Kasumi-1 (cell line): Measurements from ENCODE around the gene EPS8L3.
"Not testable (repeated sequence)": the region's sequence is repeated elsewhere in the genome, so short reads cannot be mapped to it uniquely, and the experiment has no call there.

Experiments used
- DNase-seq, 2 experiments: peaks; one replicate each; lab custom pipeline; 2025; lab: John Stamatoyannopoulos, UW

Gene EPS8L3

GRCh38 chr1:109764561-109765482 lies 1.1 kb upstream of the EPS8L3 start:
- DNase-seq, result no peak

DNA sequence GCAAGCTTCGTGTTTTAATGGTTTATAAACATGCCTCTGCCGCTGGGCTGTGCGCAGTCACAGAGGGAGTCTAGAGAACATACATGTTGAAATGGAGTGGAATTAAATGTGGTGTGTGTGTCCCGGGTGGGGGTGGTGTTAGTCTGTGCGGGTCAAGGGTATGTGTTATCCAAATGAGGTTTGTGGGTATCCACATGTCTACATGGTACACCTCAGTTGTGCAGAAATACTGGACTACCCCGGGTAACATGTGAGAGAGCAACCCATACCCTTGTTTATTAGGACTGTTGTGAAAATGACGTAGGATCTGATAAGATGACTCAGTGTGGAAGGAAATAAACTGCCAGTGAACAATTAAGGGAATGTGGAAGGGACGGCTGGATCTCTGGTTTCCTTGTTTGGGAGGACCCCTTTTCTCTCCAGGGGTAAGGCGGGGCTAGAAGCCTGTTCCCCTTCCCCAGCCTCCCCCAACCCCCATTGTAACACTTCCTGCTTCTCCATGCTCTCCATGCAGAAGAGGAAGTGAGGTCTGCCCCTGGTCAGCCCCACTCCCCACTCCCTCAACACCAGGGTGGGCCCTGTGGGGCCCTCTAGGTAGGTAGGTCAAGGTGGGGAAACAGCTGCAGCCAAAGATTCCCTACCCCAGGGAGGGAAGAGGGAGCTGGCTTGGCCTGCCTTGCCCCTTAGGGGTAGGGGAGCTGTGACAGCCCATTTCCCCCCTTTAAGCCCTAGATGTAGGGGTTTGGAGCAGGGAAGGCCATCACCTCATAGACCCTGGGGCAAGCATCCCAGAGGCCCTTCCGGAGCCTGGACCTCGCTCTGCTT lies 690 bp downstream of the EPS8L3 start:
- DNase-seq, result peak; percentile 50 to 71

- no peak for DNase-seq
Measured at GRCh38 chr1:109762039-109762585, 1.6 kb downstream of the EPS8L3 start.

GRCh38 chr1:109761227-109762038 lies 2.3 kb downstream of the EPS8L3 start:
- no peak for DNase-seq

GRCh38 chr1:109760581-109761226 lies 3.0 kb downstream of the EPS8L3 start:
- no peak for DNase-seq

DNA sequence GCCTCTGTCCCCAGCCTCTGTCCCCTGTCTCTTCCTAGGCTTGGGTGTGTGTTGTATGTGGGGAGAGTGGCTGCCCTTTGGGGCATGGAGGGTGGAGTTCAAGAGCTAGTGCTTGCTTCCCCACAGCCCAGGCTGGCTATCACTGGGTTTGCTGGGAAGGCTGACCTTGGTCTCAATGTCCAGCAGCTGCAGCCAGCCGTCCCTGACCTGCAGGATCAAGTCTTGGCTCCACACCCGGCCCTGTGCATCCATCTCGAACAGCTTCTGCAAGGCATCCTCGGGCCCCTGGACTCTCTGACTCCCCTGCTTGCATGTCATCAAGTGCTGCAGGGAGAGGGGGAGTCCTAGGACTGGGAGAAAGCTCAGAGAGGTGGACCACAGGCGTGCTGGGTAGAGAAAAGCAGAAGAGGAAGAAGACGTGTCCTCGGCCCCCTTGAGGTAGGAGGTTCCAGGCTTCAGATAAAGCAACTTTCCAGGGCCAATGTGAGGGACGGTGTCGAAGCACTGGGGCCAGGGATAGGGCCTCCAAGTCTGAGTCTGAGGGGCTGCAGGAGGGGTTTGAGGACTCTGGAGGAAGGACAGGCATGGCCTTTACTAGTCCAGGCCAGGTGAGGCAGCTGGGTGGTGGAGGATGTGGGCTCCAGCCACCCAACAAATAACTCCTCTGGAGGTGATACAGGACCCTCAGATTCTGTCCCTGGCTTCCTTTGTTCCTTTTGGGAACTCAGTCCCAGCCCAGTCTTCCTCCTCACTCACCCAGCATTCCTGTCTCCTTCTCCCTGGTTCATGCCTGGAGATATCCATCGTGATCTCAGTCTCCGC lies 4.0 kb downstream of the EPS8L3 start:
- DNase-seq, result no peak

DNA sequence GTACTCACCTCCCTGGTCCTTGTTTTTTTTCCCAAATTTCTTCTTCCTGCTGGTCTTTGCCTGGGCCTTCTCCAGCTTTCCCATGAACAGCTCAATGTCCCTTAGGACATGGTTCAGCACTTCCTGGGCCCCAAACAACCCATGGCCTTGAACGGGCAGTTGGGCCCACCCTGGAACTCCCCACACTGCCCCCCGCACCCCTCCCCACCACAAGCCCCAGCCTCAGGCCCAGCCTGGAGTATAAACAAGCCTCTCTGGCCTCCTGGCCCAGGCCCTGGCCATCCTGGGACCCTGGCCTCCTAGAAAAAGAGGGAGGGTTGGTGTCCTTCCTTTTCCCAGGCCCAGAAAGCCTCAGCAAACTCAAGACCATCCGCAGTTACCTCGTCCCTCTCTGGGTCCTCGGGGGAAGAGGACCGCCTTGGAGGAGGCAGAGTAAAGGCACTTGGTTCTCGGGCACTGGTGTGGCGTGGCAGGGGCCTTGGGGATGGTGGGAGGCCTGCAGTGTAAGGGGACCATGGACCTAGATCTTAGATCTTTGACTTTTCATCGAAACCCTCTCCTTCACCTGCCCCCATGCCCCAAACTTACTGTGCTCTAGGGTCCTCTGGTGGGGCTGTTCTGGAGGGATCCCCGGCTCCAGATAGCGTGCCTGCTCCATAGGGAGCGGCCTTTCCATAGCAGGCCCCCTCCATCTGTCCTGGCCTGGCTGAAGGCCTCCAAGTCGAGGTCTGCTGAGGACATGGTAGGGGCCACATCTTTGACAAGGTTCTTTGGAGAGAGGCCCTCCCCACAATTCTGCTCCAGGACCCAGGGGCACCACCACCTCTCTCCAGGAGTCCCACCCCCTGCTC lies 5.6 kb downstream of the EPS8L3 start:
- no peak for DNase-seq

GRCh38 chr1:109756848-109757521 lies 6.7 kb downstream of the EPS8L3 start:
- DNase-seq, result no peak

GRCh38 chr1:109756325-109756724 lies 7.4 kb downstream of the EPS8L3 start:
- DNase-seq, result not testable (repeated sequence)

DNA sequence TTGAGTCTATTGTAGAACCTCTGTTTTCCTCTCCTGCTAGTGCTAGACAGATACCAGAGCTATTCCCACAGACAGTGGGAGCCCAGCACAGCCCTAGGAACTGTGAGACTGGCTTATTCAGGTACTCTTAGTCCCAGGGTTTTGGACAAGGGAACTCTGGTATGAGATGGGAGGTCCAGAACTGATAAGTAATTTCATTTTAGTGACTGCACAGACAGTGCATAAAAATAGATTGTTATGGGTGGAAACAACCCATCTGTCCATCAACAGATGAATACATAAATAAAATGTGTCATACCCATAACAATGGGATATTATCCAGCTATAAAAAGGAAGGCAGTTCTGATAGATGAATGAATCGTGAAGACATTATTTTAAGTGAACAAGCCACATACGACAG lies 9.0 kb downstream of the EPS8L3 start:
- DNase-seq, result no peak

GRCh38 chr1:109751531-109752260 lies 12.0 kb downstream of the EPS8L3 start:
- no peak for DNase-seq

- DNase-seq, result no peak
Measured at GRCh38 chr1:109750920-109751319, 12.8 kb downstream of the EPS8L3 start.

GRCh38 chr1:109750241-109750882 lies 13.4 kb downstream of the EPS8L3 start:
- DNase-seq, result no peak

GRCh38 chr1:109749221-109749620 lies 14.5 kb downstream of the EPS8L3 start:
- no peak for DNase-seq

DNA sequence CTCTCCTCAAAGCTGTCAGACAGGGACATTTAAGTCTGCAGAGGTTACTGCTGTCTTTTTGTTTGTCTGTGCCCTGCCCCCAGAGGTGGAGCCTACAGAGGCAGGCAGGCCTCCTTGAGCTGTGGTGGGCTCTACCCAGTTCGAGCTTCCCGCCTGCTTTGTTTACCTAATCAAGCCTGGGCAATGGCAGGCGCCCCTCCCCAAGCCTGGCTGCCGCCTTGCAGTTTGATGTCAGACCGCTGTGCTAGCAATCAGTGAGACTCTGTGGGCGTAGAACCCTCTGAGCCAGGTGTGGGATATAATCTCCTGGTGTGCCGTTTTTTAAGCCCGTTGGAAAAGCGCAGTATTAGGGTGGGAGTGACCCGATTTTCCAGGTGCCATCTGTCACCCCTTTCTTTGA lies 15.4 kb downstream of the EPS8L3 start:
- DNase-seq, result not testable (repeated sequence)

- DNase-seq, result peak; percentile 35 to 55
Measured at GRCh38 chr1:109740615-109741373, 22.9 kb downstream of the EPS8L3 start, which contains the start of gene GSTM3. Gene GSTM3, minus strand, starts transcription at chr1:109741038. Its CDS starts 751 bp downstream, at chr1:109740287.
